HG03342 (cell line): Measurements from ENCODE around the gene STAG1.
"Not testable (repeated sequence)": the region's sequence is repeated elsewhere in the genome, so short reads cannot be mapped to it uniquely, and the experiment has no call there.

ENCODE experiments used
- ATAC-seq: cut with Tn5 transposase; IDR thresholded peaks from one replicate; pipeline ENCODE4 v1.9.1; 2021; ENCODE audit warnings: mild to moderate bottlenecking, moderate library complexity; ENCODE audit not compliant: unreplicated experiment

Gene STAG1

DNA sequence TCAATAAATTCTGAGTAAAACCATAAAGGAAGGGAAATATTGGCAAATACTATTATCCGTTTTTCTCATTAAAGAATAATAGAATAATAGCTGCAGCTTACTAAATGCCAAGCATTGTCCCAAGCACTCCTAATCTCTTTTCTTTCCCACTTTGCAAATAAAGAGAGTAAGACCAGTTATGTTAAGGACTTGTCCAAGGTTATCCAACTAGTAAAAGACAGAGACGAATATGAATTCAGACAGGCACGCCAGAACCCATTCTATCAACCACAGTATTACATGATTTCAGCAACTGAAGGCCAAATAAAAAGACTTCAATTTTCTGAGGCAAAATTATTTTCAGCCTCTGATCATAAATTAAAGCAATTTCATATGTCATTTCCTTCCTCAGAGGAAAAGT is 235.5 kb downstream of the STAG1 start:
- ATAC-seq, result no peak

DNA sequence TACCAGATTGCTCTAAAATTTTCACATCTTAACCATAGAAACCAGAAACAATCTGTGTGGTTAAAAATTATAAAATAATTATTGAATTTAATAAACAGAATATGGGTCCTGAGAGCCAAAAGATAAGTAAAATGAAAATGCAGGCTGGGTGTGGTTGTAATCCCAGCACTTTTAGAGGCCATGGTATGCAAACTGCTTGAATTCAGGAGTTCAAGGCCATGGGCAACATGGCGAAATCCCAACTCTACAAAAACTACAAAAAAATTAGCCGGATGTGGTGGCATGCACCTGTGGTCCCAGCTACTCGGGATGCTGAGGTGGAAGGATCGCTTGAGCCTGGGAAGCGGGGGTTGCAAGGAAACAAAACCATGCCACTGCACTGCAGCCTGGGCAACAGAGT is 236.1 kb downstream of the STAG1 start:
- no peak for ATAC-seq

GRCh38 chr3:136514533-136514932 is 237.6 kb downstream of the STAG1 start:
- not testable (repeated sequence) for ATAC-seq

- ATAC-seq, result no peak
These were observed 238.8 kb downstream of the STAG1 start for GRCh38 chr3:136513367-136513766.

- no peak for ATAC-seq
These were observed 239.8 kb downstream of the STAG1 start for GRCh38 chr3:136512381-136512780.

DNA sequence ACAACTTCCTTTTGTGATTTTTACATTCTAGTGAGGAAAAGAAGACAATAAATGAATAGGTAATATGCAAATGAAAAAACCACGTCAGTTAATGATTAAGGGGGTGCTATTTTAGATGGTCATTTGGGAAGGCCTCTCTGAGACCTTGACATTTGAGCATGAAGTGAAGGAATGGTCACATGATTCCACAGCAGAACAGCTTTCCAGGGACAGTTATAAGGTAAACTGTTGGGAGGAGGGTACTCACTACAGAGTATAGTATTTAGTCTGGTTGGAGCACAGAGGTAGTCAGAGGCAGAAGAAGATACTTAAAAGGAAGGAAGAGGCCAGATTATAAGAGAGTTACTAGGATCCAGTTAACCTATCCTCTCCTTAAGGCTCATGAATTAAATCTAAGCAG is 246.5 kb downstream of the STAG1 start:
- no peak for ATAC-seq

GRCh38 chr3:136503056-136503455 is 249.1 kb downstream of the STAG1 start:
- no peak for ATAC-seq

DNA sequence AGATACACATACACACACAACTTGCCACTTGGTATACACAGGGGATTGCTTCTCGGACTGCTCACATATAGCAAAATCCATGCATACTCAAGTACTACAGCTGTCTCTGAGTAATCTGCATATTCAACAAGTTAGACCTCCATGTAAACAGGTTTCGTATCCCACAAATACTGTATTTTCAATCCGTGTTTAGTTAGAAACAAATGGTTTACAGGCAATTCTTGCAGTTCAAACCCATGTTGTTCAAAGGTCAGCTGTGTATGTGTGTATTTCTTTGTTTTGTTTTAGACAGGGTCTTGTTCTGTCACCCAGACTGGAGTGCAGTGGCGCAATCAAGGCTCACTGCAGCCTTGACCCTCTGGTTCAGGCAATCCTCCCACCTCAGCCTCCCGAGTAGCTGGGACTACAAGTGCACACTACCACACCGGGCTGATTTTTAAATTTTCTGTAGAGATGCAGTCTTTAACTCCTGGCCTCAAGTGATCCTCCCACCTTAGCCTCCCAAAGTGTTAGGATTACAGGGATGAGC is 253.2 kb downstream of the STAG1 start:
- ATAC-seq, result no peak

GRCh38 chr3:136495213-136495612 is 257.0 kb downstream of the STAG1 start:
- no peak for ATAC-seq

DNA sequence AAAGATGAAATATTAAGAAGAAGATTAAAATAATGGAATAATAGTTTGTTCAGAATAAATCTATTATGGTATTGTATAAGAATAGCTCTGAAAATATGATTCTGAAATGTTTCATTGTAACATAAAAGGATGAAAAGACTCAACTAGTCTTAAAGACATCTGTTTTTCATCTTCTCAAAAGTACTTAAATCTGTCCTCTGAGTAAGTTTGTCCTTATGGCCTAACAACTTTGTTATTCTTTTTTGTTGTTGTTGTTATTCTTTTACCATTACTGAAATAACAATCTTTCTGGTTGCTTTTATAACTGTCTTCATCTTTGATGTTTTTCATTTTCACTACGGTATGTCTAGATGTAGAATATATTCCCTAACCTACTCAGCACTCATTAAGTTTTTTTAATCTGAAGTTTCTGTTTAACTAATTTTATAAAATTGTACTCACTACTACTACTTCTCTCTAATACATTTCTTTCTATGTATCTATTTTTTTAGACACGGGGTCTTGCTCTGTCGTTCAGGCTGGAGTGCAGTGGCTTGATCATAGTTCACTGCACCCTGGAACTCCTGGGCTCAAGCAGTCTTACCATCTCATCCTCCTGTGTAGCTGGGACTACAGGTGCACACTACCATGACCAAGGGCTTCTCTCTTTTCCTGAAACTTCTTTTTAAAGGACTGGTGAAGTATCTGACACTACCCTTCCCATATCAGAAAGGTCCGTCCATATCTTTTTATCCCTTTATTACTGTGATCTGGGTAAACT is 261.4 kb downstream of the STAG1 start:
- ATAC-seq, result no peak

GRCh38 chr3:136485777-136486176 is 266.4 kb downstream of the STAG1 start:
- ATAC-seq, result no peak

- ATAC-seq, result no peak
These were observed 275.9 kb downstream of the STAG1 start for GRCh38 chr3:136476280-136476679.

- ATAC-seq, result not testable (repeated sequence)
These were observed 277.3 kb downstream of the STAG1 start for GRCh38 chr3:136474876-136475275.

DNA sequence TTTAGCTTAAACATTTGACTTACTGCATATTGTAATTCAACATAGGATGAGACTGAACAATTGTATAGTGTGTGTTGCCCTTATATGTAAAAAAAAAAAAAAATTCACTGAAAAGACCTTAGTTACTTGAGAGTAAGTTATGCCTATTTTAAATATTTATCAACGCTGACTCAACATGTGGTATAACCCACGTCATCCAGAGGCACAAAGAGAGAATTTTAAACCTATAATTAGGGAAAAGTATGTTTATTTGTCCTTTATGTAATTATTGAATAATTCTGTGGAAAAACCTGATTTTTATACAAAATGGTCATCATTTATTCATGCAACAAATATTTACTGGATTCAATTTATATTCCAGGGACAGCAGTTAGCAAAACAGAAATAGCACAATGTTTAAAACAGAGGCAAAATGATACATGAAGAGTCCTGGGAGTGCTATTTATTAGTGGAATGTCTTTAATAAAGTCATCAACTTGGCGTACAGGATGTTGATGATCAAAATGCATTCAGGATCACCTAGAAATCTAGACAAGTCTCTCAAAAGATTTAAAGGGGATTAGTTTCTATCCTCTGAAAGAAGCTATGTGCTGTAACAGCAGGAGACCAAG is 278.4 kb downstream of the STAG1 start:
- ATAC-seq, result no peak

- ATAC-seq, result no peak
These were observed 286.9 kb downstream of the STAG1 start for GRCh38 chr3:136465296-136465695.

GRCh38 chr3:136464502-136464901 is 287.7 kb downstream of the STAG1 start:
- no peak for ATAC-seq

GRCh38 chr3:136463170-136463569 is 289.0 kb downstream of the STAG1 start:
- ATAC-seq, result no peak

DNA sequence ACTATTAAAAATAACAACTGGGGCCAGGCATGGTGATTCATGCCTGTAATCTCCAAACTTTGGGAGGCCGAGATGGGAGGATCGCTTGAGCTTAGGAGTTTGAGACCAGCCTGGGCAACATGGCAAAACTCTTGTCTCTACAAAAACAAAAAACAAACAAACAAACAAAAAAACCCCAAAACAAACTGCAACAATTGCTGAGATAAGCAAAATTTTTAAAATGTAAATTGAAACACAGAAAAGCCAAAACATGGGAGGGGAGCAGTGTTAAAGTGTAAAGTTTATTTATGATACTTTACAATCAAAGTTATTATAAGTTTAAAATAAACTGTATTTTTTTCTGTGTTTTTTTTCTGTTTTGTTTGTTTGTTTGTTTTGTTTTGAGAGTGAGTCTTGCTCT is 294.4 kb downstream of the STAG1 start:
- no peak for ATAC-seq

- ATAC-seq, result no peak
These were observed 296.0 kb downstream of the STAG1 start for GRCh38 chr3:136456196-136456595.

DNA sequence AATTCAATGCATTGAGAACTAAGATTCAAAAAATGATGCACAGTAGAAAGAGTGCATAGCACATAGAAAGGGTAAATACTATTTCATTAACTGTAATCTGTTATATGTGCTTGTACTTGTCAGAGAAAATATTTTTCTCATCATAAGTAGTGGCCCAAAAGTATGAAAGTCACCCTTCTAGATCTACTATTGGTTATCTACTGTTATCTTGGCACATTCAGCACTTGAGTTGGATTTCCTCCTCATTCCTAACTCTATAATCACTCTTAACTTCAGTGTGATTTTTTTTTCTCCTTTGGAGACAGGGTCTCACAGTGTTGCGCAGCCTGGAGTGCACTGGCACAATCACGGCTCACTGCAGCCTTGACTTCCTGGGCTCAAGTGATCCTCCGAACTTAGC is 307.6 kb downstream of the STAG1 start:
- ATAC-seq, result no peak

DNA sequence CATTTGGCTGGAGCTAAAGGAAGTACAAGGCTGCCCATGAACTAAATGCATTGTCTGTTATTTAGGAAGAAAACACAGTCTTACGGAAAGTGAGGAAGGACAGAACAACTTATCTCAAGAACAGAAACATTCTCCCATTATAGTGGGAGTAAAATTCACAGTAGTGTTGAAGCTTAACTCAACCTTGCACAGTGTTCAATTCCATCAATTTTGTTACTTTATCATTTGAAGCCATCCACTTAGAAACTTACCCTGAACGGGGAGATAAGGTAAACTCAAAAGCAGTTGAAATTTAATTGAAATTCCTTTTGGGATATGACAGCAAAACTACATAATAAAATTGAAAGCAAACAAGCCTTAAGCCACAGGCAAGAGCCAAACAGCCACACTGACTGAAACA is 315.1 kb downstream of the STAG1 start:
- ATAC-seq, result no peak

GRCh38 chr3:136434429-136434828 is 317.7 kb downstream of the STAG1 start:
- ATAC-seq, result no peak
